Rectal smooth muscle tissue (tissue), 1 donor: Measurements from ENCODE around the gene PNPLA6.
A peak's percentile ranks its signal among the peaks of the same experiment; 100 is the strongest.

Source experiments
- H3K27ac ChIP-seq: one replicate; pipeline ENCODE4 v1.7.0; 2013; ENCODE audit warnings: low read depth, low read length, inconsistent platforms
- H3K27me3 ChIP-seq: one replicate; pipeline ENCODE4 v1.7.0; 2013; ENCODE audit warnings: low read length; ENCODE audit not compliant: control insufficient read depth, insufficient read depth
- H3K36me3 ChIP-seq: one replicate; pipeline ENCODE4 v1.7.0; 2013; ENCODE audit warnings: low read length; ENCODE audit not compliant: control insufficient read depth, insufficient read depth
- H3K4me1 ChIP-seq: one replicate; pipeline ENCODE4 v1.7.0; 2013; ENCODE audit warnings: low read length; ENCODE audit not compliant: control insufficient read depth, insufficient read depth
- H3K4me3 ChIP-seq: one replicate; pipeline ENCODE4 v1.7.0; 2013; ENCODE audit warnings: low read length
- H3K9ac ChIP-seq: one replicate; pipeline ENCODE4 v1.7.0; 2013; ENCODE audit warnings: low read length

Gene PNPLA6

GRCh38 chr19:7505682-7506384 is 29.7 kb upstream of the PNPLA6 start:
- H3K27me3 ChIP-seq: peaks cover 3% of the 10 kb centered on the region
- H3K4me1 ChIP-seq: no peaks in the 10 kb centered on the region
- H3K4me3 ChIP-seq: peak overlapping the region; percentile 48
- H3K27ac ChIP-seq: no peak overlapping the region
- H3K9ac ChIP-seq: no peak overlapping the region
- no peaks in the 10 kb centered on the region for H3K36me3 ChIP-seq

GRCh38 chr19:7506385-7507328 is 28.9 kb upstream of the PNPLA6 start:
- no peak overlapping the region for H3K27ac ChIP-seq
- no peaks in the 10 kb centered on the region for H3K4me1 ChIP-seq
- no peak overlapping the region for H3K4me3 ChIP-seq
- no peaks in the 10 kb centered on the region for H3K36me3 ChIP-seq
- peaks cover 3% of the 10 kb centered on the region for H3K27me3 ChIP-seq
- no peak overlapping the region for H3K9ac ChIP-seq

- Histone ChIP-seq H3K36me3 (no peaks in the 10 kb centered on the region), H3K4me1 (no peaks in the 10 kb centered on the region), H3K9ac (no peak overlapping the region), H3K27me3 (peaks cover 3% of the 10 kb centered on the region), H3K27ac (no peak overlapping the region), H3K4me3 (no peak overlapping the region)
These were observed 27.6 kb upstream of the PNPLA6 start for GRCh38 chr19:7507884-7508283.

- H3K9ac ChIP-seq: no peak overlapping the region
- no peak overlapping the region for H3K27ac ChIP-seq
- no peak overlapping the region for H3K4me3 ChIP-seq
- H3K4me1 ChIP-seq: no peaks in the 10 kb centered on the region
- no peaks in the 10 kb centered on the region for H3K36me3 ChIP-seq
- H3K27me3 ChIP-seq: peaks cover 3% of the 10 kb centered on the region
These were observed 25.9 kb upstream of the PNPLA6 start for GRCh38 chr19:7509625-7510024.

- Histone ChIP-seq H3K36me3 (no peaks in the 10 kb centered on the region), H3K4me3 (no peak overlapping the region), H3K9ac (no peak overlapping the region), H3K4me1 (peaks cover 10% of the 10 kb centered on the region), H3K27me3 (no peaks in the 10 kb centered on the region), H3K27ac (no peak overlapping the region)
These were observed 23.1 kb upstream of the PNPLA6 start for GRCh38 chr19:7512400-7512851.

GRCh38 chr19:7513809-7514642 is 21.5 kb upstream of the PNPLA6 start:
- H3K27ac ChIP-seq: no peak overlapping the region

GRCh38 chr19:7515110-7515644 is 20.3 kb upstream of the PNPLA6 start:
- peak overlapping the region; percentile 90 for H3K27ac ChIP-seq
- H3K27me3 ChIP-seq: no peaks in the 10 kb centered on the region
- peaks cover 2% of the 10 kb centered on the region for H3K36me3 ChIP-seq
- H3K9ac ChIP-seq: peak overlapping the region; percentile 63
- H3K4me3 ChIP-seq: peak overlapping the region; percentile 78
- H3K4me1 ChIP-seq: peaks cover 10% of the 10 kb centered on the region

More at GRCh38 chr19:7513809-7514642, 21.5 kb upstream of the PNPLA6 start:
- H3K27me3 ChIP-seq: no peaks in the 10 kb centered on the region
- no peak overlapping the region for H3K4me3 ChIP-seq
- H3K9ac ChIP-seq: no peak overlapping the region
- no peaks in the 10 kb centered on the region for H3K36me3 ChIP-seq
- H3K4me1 ChIP-seq: peaks cover 10% of the 10 kb centered on the region

- peaks cover 10% of the 10 kb centered on the region for H3K4me1 ChIP-seq
- H3K9ac ChIP-seq: peak within 1 kb of the TSS; percentile 63
- H3K27ac ChIP-seq: peak within 1 kb of the TSS; percentile 90
- no peaks in the 10 kb centered on the region for H3K27me3 ChIP-seq
- H3K36me3 ChIP-seq: peaks cover 2% of the 10 kb centered on the region
- peak within 1 kb of the TSS; percentile 86 for H3K4me3 ChIP-seq
These were observed 19.8 kb upstream of the PNPLA6 start, which contains the start of gene ZNF358 for GRCh38 chr19:7515645-7516151. TSS of gene ZNF358 (plus strand) at chr19:7516103. CDS start at chr19:7519243, 3,140 bp downstream.

GRCh38 chr19:7516333-7516732 is 19.2 kb upstream of the PNPLA6 start:
- peak overlapping the region; percentile 86 for H3K4me3 ChIP-seq
- H3K27me3 ChIP-seq: no peaks in the 10 kb centered on the region
- peak overlapping the region; percentile 46 for H3K9ac ChIP-seq
- peaks cover 2% of the 10 kb centered on the region for H3K36me3 ChIP-seq
- peaks cover 10% of the 10 kb centered on the region for H3K4me1 ChIP-seq
- peak overlapping the region; percentile 78 for H3K27ac ChIP-seq

- peak overlapping the region; percentile 86 for H3K4me3 ChIP-seq
- peaks cover 12% of the 10 kb centered on the region for H3K4me1 ChIP-seq
- peaks cover 2% of the 10 kb centered on the region for H3K36me3 ChIP-seq
- H3K27ac ChIP-seq: peak overlapping the region; percentile 78
- H3K9ac ChIP-seq: peak overlapping the region; percentile 46
- no peaks in the 10 kb centered on the region for H3K27me3 ChIP-seq
These were observed 18.6 kb upstream of the PNPLA6 start for GRCh38 chr19:7516878-7517277.

GRCh38 chr19:7519361-7520130 is 16.0 kb upstream of the PNPLA6 start:
- Histone ChIP-seq H3K4me1 (peaks cover 19% of the 10 kb centered on the region), H3K9ac (no peak overlapping the region), H3K4me3 (no peak overlapping the region), H3K27me3 (no peaks in the 10 kb centered on the region), H3K36me3 (peaks cover 5% of the 10 kb centered on the region), H3K27ac (no peak overlapping the region)
